Left cardiac atrium (tissue), 4 donors: Measurements from ENCODE around the gene EEF1A1. TPM values are rescaled to one million over a fixed set of nuclear protein-coding genes. Genes with fewer than 3 reads are reported as not detected.
"Not testable (repeated sequence)": the region's sequence is repeated elsewhere in the genome, so short reads cannot be mapped to it uniquely, and the experiment has no call there.

Source experiments
- ATAC-seq, 2 donors: fragments of 200-7000 bp; cut with Tn5 transposase; one replicate each; pipeline ENCODE4 v1.9.1; 2020; ENCODE audit warnings: mild to moderate bottlenecking in 2 of 2, moderate library complexity in 2 of 2
- DNase-seq: peaks from one replicate; pipeline ENCODE4 v3.0.0-alpha.2; 2020
- intact Hi-C, 2 donors: fragments of 100-400 bp; cut with DNase I; formaldehyde crosslinking; loops; one replicate each; pipeline versions ENCODE4 v1.14.1 to v1.15.1; 2022 to 2023
- total RNA-seq, 2 donors: library from RNA; stranded (reverse); fragmentation: NEBNext Ultra II Directional; extraction: Animal tissue kit (Norgen Biotek cat#: 25700); gene quantifications; one replicate each; pipeline ENCODE4 v1.2.1, GENCODE V29; 2021
- donor health status: DM: no; HTN: yes; CAD: no.
- donor health status: DM: no; HTN: yes; CAD: no; lungs with severe emphysema.
- donor health status: DM: yes; HTN: yes; CAD: no.
- donor health status: Dilated cardiomyopathy.

The EEF1A1 gene
- total RNA-seq, 2 donors from 2014 or later, result 5,040 to 5,332 TPM

DNA sequence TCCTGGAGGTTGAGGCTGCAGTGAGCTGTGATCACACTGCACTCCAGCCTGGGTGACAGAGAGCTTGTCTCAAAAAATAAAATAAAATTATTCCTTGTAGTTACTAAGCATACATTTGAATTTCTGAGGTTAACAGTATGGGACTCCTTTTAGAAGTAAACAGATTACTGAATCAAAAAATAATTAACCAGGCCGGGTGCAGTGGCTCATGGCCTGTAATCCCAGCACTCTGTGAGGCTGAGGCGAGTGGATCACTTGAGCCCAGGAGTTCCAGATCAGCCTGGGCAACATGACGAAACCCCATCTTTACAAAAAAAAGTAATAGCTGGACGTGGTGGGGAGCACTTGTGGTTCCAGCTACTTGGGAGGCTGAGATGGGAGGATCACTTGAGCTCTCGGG is 22.1 kb upstream of the EEF1A1 start:
- no peak for ATAC-seq
- intact Hi-C loops, result no loop called here
- no peak for DNase-seq

DNA sequence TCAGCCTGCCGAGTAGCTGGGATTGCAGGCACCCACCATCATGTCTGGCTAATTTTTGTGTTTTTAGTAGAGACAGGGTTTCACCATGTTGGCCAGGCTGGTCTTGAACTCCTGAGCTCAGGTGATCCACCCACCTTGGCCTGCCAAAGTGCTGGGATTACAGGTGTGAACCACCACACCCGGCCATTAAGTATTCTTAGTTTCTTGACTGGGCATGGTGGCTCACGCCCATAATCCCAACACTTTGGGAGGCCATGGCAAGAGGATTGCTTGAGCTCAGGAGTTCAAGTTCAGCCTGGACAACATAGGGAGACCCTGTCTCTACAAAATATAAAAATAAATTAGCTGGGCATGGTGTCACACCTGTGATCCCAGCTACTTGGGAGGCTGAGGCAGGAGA is 21.6 kb upstream of the EEF1A1 start:
- intact Hi-C loops, ATAC-seq, DNase-seq: not testable (repeated sequence)

DNA sequence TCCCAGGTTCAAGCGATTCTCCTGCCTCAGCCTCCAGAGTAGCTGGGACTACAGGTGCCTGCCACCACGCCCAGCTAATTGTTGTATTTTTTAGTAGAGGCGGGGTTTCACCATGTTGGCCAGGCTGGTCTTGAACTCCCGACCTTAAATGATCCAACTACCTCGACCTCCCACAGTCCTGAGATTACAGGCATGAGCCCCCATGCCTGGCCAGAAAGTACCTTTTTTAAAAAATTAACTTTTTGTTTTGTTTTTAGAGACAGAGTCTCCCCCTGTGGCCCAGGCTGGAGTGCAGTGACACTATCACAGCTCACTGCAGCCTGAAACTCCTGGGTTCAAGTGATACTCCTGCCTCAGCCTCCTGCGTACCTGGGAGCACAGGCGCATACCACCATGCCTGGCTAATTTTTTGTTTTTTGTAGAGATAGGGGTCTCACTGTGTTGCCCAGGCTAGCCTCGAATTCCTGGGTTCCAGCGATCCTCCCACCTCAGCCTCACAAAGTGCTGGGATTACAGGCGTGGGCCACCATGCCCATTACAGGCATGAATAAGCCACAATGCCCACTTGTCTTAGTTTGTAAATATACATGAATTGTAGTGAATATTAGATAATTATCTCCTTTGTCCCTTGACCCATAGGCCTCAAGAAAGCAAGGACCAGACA is 17.4 kb upstream of the EEF1A1 start:
- intact Hi-C loops, result no loop called here
- DNase-seq (no peak), ATAC-seq (no peak)

DNA sequence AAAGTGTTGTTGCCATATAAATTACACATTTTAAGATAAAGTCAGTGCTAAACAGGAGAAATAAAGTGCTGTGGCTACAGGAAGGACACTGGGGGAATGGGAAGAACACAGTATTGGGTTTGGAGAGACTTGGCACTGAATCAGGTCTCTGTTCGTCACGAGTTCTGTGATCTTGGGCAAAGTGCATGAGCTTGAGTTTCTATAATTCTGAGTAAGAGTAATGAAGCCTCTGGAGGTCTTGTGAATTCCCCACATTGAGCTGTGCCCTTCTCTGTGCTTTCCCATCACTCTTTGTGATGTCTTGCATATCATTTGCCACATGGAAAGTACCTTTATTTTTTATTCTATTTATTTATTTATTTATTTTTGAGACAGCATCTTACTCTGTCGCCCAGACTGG is 16.8 kb upstream of the EEF1A1 start:
- no peak for DNase-seq
- no peak for ATAC-seq
- intact Hi-C loops, result no loop called here

DNA sequence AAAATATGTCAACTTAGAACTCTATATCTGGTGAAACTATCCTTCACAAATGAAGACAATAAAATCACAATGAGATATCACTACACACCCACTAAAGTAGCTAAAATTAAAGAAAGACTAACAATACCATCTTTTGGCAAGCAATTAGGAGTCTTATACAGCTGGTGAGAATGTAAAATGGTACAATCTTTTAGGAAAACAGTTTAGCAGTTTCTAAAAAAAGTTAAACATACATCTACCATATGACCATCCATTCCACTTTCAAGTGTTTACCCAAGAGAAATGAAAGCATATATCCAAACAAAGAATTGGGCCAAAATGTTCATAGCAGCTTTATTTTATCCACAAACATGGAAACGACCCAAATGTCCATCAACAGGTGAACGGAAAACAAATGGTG is 13.8 kb upstream of the EEF1A1 start:
- no peak for DNase-seq
- intact Hi-C loops, result no loop called here
- ATAC-seq, result no peak

DNA sequence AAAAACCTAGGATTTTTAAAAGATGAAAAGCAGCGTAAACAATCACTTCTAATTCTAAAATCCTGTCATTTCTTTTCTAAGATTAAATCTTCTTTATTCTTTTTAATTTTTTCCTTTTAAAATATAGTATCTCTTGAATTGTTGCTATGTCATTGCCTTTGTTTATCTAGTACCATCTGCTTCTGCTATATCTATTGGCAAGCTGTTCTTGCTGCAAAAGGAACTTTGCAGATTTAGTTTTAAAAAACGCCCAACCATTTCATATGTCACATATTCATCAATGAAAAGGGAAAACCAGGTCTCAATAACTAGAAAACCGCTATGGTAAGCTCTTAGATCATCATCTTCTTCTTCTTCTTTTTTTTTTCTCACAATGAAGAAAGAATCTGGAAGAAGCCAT is 11.5 kb upstream of the EEF1A1 start:
- intact Hi-C loops, result no loop called here
- ATAC-seq (no peak), DNase-seq (no peak)

DNA sequence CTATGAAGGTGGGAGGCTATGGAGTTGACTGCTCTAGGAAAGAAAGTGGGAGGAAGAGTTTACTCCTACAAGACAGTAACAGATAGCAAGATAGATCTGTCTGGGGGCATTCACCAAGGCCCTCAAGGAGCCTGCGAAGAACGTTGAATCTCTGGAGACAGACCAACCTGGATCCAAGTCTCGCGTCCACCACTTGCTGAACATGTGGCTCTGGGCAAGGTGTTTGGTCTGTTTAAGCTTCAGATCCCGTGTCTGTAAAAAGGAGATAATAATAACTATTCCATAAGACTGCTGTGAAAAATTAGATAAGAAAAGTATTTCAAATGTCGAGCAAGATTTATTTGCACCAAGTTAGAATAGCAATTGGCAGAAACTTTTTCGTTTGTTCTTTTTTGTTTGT is 8.1 kb upstream of the EEF1A1 start:
- DNase-seq (no peak), ATAC-seq (no peak)
- intact Hi-C loops, result no loop called here

DNA sequence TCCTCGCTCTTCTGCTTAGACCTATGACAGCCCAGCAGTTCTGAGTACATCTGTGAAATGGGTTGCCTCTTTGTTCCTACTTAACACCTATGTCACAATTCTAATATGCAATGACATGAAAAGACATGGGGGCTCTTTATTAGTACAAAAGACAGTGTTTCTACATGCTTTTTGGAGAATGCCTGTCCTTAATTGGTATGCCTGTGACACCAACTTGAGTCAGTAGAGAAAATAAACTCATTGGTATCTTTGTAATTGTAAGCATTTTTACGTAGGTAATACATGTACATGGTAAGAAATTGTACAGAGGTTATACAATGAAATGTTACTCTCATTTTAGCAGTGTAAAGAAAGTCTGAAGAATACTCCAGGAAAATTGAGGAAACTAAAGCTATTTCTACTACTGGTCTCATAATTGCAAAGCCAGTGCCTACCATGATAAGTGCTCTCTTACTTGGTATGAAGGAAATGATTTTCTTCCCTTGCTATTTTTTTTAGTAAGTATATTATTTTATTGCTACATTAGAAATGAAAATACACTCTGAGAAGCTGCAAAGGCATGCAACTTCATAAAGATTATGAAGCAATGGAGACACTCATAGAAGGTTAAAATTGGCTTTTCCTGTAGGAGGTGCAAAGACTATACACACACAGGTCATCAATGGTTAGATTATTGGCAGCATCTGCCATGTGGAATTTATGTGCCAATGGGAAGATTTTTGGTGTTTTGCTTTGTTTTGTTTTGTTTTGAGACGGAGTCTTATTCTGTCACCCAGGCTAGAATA is 4.9 kb upstream of the EEF1A1 start:
- ATAC-seq, result no peak
- intact Hi-C loops, result no loop called here

DNA sequence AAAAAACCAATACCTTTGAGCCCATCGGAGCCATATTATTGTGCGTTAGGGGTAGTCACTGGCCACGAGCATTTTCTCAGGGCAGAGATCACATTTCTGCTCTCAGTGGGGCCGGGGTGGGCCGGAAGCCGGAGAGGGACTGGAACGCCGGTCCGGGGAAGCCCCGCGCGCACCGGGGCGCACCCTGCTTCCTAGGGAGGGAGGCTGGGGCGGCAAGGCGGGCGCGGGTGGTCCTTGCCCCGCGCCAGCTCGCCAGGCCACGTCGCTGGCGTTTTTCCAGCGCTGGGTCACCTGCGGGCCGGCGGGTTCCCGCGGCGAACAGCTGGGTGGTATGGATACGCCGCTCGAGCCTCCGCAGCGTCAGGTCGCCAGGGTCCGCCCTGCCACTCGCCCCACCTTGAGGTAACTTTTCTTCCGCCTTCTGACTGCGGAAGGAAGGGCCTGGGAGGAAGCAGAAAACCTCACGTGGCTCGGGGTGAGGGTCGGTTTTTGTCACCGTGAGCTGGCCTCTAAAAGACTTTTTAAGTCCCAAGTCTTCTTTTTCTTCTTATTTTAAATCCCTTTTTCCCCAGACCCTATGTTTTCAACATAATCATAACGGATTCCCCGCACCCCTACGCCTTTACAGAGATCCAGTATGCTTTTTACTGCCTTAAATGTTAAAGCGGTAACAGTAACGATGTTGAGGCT is 2.7 kb upstream of the EEF1A1 start:
- ATAC-seq (no peak), DNase-seq (peak; percentile 72)
- intact Hi-C loops, result loop anchor here (5.0 kb wide), 2 partner anchors 44 to 49 kb away; no protein-coding TSS in a partner anchor

More for the DNA sequence above, 4.9 kb upstream of the EEF1A1 start:
- no peak for DNase-seq

DNA sequence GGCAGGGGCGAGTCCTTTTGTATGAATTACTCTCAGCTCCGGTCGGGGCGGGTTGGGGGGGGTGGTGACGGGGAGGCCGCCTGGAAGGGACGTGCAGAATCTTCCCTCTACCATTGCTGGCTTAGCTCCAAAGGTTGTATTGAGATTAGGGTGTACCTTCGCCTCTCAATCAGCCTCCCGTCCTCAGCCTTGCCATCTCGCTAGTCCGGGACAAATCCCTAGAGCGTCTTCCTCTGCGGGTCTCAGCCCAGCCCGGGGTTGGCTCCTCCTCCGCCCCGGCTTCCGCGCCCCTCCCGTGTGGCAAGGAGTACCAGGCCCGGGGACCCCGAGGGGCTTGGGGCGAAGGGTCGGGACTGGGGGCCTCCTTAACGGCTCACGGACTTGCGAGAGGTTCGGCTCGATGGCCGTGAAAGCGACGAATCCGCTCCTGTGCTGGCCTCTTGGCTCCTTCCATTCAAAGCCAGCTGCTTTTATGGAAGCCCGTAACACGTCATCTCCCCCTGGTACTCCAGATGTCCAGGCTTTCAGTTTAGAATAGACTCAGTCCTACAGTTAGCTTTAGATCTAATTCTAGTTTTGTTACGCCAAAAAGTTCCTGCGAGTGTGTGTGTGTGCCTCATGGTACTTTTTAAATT is 636 bp upstream of the EEF1A1 start:
- DNase-seq (peak; percentile 85), ATAC-seq (peak; percentile 46 to 65)
- intact Hi-C loops, result loop anchor here (2.0 to 5.0 kb wide), 3 partner anchors 46 to 59 kb away; no protein-coding TSS in a partner anchor

DNA sequence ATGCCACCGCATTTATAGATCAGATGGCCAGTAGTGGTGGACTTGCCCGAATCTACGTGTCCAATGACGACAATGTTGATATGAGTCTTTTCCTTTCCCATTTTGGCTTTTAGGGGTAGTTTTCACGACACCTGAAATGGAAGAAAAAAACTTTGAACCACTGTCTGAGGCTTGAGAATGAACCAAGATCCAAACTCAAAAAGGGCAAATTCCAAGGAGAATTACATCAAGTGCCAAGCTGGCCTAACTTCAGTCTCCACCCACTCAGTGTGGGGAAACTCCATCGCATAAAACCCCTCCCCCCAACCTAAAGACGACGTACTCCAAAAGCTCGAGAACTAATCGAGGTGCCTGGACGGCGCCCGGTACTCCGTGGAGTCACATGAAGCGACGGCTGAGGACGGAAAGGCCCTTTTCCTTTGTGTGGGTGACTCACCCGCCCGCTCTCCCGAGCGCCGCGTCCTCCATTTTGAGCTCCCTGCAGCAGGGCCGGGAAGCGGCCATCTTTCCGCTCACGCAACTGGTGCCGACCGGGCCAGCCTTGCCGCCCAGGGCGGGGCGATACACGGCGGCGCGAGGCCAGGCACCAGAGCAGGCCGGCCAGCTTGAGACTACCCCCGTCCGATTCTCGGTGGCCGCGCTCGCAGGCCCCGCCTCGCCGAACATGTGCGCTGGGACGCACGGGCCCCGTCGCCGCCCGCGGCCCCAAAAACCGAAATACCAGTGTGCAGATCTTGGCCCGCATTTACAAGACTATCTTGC is 725 bp downstream of the EEF1A1 start:
- DNase-seq, result peak; percentile 83
- intact Hi-C loops, result loop anchor here (2.0 to 5.0 kb wide), 4 partner anchors 47 to 132 kb away; partner anchors contain the start of gene SLC17A5 (in 1 of the 2)
- ATAC-seq, result peak; percentile 60 to 62

DNA sequence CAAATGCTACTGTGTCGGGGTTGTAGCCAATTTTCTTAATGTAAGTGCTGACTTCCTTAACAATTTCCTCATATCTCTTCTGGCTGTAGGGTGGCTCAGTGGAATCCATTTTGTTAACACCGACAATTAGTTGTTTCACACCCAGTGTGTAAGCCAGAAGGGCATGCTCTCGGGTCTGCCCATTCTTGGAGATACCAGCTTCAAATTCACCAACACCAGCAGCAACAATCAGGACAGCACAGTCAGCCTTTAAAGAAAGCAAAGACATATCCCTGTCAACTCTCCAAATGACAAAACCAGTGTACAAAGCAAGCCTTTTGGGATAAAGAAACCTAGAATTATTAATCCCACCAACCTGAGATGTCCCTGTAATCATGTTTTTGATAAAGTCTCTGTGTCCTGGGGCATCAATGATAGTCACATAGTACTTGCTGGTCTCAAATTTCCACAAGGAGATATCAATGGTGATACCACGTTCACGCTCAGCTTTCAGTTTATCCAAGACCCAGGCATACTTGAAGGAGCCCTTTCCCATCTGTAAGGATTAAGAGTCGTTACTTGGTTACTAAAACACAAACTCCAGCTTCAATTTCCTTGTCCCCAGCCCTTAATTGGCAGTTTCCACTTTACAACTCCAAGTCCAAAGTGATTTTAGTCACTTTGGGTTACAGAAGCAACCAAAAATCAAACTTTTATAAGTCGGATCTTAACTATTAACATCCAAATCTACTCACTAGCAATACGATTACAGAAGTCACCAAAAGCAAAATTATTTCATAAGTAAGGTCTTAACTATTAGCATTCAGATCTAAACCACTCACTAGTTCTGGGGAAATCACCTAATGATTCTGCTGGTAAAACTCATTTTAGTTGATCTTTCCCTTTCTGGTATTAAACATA is 1.6 kb downstream of the EEF1A1 start:
- not testable (repeated sequence) for DNase-seq, ATAC-seq
- intact Hi-C loops, result loop anchor here in 1 of 2 donors (5.0 kb wide), 1 partner anchor 133 kb away; the partner anchor contains the start of gene SLC17A5

DNA sequence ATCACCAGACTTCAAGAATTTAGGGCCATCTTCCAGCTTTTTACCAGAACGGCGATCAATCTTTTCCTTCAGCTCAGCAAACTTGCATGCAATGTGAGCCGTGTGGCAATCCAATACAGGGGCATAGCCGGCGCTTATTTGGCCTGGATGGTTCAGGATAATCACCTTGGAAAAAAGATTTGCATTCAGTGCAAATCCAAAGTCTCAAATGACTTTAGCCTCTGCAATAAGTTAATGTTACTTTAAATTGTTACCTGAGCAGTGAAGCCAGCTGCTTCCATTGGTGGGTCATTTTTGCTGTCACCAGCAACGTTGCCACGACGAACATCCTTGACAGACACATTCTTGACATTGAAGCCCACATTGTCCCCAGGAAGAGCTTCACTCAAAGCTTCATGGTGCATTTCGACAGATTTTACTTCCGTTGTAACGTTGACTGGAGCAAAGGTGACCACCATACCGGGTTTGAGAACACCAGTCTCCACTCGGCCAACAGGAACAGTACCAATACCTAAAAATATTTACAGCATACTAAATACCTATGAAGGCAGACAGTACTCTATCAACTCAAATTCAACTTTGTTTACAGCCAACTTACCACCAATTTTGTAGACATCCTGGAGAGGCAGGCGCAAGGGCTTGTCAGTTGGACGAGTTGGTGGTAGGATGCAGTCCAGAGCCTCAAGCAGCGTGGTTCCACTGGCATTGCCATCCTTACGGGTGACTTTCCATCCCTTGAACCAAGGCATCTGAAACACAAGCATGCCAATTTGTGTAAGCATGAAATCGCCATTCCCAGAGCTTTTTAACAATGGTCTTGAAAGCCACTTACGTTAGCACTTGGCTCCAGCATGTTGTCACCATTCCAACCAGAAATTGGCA is 2.5 kb downstream of the EEF1A1 start:
- intact Hi-C loops, result loop anchor here in 1 of 2 donors (5.0 kb wide), 1 partner anchor 134 kb away; the partner anchor contains the start of gene SLC17A5
- not testable (repeated sequence) for DNase-seq, ATAC-seq

DNA sequence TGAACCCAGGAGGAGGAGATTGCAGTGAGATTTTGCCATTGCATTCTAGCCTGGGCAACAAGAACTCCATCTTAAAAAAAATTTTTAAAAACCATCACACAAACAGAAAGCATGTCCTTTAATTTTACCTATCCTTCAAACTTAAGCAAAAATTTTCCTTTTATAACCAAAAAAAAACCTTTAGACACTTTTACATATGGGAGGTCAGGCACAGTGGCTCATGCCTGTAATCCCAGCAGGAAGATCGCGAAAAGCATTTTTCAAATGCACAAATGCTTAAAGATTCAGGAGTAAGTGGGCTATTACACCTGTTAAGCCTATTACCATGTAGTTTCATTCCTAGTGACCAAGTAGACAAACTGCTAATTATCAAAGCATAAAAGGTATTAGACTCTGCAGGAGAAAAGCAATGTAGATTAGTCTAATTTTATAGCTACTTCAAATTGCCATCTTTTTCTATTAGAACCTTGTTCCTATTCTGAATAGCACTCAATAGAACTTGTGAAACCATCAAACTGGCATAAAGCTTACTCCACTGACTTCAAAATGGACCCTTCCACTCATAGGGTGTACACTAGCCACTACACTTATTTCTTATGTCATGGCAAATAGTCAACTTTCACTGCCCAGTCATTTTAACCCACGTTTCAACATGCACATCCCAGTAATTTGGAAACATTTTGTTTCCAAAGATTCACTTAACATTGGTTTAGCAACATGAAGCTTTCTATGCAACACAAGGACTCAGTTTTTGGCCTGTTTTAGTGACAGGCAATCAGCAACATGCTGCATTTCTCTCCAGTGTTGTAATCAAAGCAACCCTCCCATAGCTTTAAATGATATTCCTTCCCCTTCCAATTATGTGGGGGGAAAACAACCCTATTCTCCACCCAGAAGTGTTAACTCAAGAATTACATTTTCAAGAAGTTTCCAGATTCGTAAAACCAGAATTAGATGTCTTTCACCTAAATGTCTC is 4.0 kb downstream of the EEF1A1 start:
- intact Hi-C loops, result loop anchor here in 1 of 2 donors (2.0 to 5.0 kb wide), 2 partner anchors 94 to 135 kb away; partner anchors contain the start of gene SLC17A5
- ATAC-seq (no peak), DNase-seq (no peak)

DNA sequence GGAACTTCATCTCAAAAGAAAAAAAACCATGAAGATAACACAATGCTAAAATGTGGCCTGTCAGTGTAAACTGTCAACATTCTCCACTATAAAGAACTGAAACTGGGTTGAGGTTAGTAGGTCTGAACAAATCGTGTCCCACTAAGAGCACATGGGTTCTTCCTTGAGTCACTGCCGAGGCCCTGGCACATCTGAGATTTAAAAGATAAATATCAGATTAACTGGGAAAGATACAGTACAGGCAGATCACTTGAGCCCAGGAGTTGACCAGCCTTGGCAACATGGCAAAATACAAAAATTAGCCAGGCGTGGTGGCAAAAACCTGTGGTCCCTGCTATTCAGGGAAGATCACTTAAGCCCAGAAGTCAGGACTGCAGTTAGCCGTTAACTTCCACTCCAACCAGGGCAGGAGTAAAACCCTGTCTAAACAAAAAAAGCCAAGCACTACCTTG is 5.6 kb downstream of the EEF1A1 start:
- ATAC-seq, result no peak
- intact Hi-C loops, result loop anchor here in 1 of 2 donors (5.0 kb wide), 1 partner anchor 137 kb away; the partner anchor contains the start of gene SLC17A5
- no peak for DNase-seq
